Right atrium auricular region (tissue), 2 donors: ENCODE measurements around the gene FMNL3. TPM values are rescaled to one million over a fixed set of nuclear protein-coding genes. Genes with fewer than 3 reads are reported as not detected.

ENCODE experiments used
- DNase-seq: peaks from one replicate; pipeline ENCODE4 v3.0.0-alpha.2; 2019; ENCODE audit warnings: low spot score
- H3K27ac ChIP-seq, 2 donors: fragments of 200-600 bp; sonication (generic); 1 replicate in 1 of 2; 2 replicates in 1 of 2; pipeline ENCODE4 v1.5.1; 2016 to 2019
- H3K27me3 ChIP-seq, 2 donors: fragments of 200-600 bp; sonication (generic); one replicate each; pipeline versions ENCODE4 v1.5.1 to v1.6.0; 2017 to 2019
- H3K36me3 ChIP-seq: fragments of 200-600 bp; sonication (generic); one replicate; pipeline ENCODE4 v1.5.1; 2016
- H3K4me1 ChIP-seq, 2 donors: fragments of 200-600 bp; sonication (generic); one replicate each; pipeline versions ENCODE4 v1.5.1 to v1.6.0; 2017 to 2019
- H3K4me3 ChIP-seq, 2 donors: fragments of 200-600 bp; sonication (generic); 1 replicate in 1 of 2; 2 replicates in 1 of 2; pipeline ENCODE4 v1.5.1; 2017 to 2019; ENCODE audit warnings: mild to moderate bottlenecking in 1 of 2, moderate library complexity in 1 of 2
- H3K9me3 ChIP-seq, 2 donors: fragments of 200-600 bp; sonication (generic); one replicate each; pipeline ENCODE4 v1.5.1; 2019
- total RNA-seq, 2 donors: library from RNA; depleted of rRNA; stranded (reverse); fragments of >200 nt; gene quantifications; one replicate each; pipeline ENCODE4 v1.1.0, GENCODE V29; 2016
- TF ChIP-seq, protein P1 (sequence below), 2 donors: fragments of 200-600 bp; sonication (generic); IDR thresholded peaks; one replicate each; pipeline ENCODE4 v1.5.1; 2019; ENCODE audit warnings: antibody characterized with exemption in 2 of 2

The FMNL3 gene
- total RNA-seq, 2 donors from 2014 or later, result 9.0 to 19.7 TPM

DNA sequence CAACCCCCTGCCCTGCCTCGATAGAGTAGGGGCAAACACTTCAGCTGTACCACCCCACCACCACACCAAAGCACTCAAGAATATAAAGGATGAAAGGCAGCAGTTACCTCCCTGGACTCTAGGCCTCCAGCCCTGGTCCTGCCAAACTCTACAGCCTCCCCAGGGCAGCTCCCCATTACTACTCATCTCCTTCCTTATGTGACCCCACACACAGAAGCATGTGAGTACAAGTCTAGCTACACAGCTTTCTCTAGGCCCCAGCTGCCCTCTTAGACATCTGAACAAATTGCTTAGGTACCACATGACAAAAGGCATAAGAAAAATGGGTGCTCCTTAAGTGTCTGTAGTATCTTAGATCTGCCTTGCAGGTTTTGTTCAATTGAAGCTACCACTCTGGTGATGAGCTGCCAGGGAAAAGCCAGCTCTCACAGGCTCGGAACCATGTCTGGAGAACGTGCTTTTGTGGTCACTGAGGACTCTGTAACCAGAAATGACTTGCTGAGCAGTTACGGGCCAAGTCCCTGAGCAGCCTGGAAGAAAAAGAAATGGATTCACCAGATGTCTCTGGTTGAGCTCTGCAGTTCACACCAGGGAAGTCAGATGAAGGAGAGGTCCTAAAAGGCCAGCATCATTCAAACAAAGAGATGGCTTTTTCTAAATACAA is 32.8 kb downstream of the FMNL3 start:
- no peak overlapping the region for H3K4me3 ChIP-seq
- peak overlapping the region; percentile 89 to 92 for H3K27ac ChIP-seq
- no peak for DNase-seq
- no peaks in the 10 kb centered on the region for H3K27me3 ChIP-seq
- H3K36me3 ChIP-seq, result no peaks in the 10 kb centered on the region
- TF ChIP-seq, protein P1, sequence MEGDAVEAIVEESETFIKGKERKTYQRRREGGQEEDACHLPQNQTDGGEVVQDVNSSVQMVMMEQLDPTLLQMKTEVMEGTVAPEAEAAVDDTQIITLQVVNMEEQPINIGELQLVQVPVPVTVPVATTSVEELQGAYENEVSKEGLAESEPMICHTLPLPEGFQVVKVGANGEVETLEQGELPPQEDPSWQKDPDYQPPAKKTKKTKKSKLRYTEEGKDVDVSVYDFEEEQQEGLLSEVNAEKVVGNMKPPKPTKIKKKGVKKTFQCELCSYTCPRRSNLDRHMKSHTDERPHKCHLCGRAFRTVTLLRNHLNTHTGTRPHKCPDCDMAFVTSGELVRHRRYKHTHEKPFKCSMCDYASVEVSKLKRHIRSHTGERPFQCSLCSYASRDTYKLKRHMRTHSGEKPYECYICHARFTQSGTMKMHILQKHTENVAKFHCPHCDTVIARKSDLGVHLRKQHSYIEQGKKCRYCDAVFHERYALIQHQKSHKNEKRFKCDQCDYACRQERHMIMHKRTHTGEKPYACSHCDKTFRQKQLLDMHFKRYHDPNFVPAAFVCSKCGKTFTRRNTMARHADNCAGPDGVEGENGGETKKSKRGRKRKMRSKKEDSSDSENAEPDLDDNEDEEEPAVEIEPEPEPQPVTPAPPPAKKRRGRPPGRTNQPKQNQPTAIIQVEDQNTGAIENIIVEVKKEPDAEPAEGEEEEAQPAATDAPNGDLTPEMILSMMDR (IDR thresholded peaks at IDR 0.05), result no peak
- H3K9me3 ChIP-seq, result no peaks in the 10 kb centered on the region
- peaks cover 0 to 67% of the 10 kb centered on the region in 2 donors for H3K4me1 ChIP-seq

DNA sequence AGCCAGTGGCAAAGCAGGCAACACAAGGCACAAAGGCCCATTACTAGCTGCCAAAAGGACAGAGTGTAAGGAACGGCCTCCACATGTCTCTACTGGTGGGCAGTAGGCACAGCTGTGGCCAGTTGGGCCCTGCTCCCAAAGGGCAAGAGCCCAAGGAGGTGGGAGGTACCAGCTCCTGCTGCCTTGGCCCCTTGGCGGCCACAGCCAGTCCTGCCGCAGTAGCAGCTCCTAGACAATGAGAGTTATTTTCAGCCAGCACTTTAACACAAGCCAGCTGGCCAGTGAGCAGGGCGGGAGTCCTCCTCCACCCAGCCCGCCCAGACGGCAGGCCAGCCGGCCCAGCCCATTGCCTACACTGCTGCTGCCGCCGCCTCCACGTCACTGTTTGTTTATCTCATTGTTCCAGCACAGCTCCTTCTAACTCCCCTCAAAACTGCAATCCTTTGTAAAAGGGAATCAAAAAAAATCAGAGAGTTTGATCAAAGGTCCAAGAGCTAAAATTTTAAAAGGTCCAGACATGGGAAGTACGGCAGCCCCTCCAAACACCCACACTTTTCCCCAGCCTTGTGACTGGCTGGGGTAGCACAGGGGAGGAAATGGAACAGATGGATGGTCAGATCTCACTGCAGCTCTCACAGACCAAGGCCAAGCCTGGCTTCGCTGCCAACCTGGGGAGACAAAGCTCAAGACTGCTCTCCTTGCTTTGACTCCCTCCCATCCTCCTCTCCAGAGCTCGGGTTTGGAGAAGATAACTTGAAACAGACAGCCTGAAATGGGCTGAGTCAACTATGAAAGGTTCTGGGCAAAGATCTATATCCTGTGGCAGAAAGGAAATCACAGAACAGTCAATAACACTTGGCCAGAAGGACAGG is 33.5 kb downstream of the FMNL3 start:
- Histone ChIP-seq H3K4me3 (no peak overlapping the region), H3K27me3 (no peaks in the 10 kb centered on the region), H3K9me3 (no peaks in the 10 kb centered on the region), H3K4me1 (peaks cover 0 to 73% of the 10 kb centered on the region in 2 donors), H3K36me3 (no peaks in the 10 kb centered on the region), H3K27ac (peak overlapping the region; percentile 89 to 92)
- TF ChIP-seq, protein P1 (IDR thresholded peaks at IDR 0.05), result peak in 1 of 2 donors; percentile 46
- DNase-seq, result peak; percentile 95

DNA sequence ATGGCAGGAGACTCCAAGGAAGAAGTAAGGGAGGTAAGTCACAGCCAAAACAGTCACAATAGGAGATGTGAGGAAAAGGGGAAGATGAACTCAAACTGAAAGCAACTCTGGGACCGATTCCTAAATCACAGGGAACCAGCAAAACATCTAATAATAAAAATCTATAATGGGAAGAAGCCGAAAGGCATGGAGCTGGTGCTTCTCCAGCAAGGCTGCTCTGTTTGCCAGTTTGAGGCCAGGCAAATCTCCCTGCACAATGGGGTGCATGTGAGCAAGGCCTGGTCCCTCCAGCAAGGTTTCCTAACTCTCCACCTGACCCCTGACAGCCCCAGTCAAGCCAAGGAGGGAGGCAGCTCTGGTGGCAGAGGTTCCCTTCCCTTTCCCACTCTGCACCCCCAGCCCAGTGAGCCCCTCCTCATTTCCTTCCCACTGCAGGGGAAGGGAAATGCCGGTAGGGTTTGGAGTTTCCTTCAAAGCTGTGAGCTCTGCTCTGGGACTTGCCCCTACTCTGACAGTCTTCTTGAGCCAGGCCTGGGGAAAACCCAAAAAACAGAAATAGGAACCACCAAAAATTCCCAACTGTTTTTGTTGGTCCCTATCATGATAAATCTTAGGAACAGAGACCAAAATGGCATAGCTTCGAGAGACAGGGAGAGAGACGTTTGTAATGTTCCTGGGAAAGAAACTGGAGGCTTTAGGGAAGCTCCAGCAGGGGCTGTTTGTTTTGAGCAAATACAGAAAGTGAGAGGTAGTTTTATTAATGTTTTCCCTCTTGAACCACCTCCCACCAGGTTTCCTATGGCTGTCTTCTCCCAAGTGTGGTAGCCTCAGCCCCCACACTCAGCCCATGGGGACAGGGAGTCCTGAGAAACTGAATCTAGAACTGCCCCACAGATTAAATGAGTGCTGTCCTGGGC is 34.6 kb downstream of the FMNL3 start:
- H3K36me3 ChIP-seq, result no peaks in the 10 kb centered on the region
- H3K4me3 ChIP-seq, result no peak overlapping the region
- TF ChIP-seq, protein P1 (IDR thresholded peaks at IDR 0.05), result no peak
- peaks cover 0 to 73% of the 10 kb centered on the region in 2 donors for H3K4me1 ChIP-seq
- no peak for DNase-seq
- H3K9me3 ChIP-seq, result no peaks in the 10 kb centered on the region
- H3K27ac ChIP-seq, result peak overlapping the region; percentile 89 to 92
- H3K27me3 ChIP-seq, result no peaks in the 10 kb centered on the region

DNA sequence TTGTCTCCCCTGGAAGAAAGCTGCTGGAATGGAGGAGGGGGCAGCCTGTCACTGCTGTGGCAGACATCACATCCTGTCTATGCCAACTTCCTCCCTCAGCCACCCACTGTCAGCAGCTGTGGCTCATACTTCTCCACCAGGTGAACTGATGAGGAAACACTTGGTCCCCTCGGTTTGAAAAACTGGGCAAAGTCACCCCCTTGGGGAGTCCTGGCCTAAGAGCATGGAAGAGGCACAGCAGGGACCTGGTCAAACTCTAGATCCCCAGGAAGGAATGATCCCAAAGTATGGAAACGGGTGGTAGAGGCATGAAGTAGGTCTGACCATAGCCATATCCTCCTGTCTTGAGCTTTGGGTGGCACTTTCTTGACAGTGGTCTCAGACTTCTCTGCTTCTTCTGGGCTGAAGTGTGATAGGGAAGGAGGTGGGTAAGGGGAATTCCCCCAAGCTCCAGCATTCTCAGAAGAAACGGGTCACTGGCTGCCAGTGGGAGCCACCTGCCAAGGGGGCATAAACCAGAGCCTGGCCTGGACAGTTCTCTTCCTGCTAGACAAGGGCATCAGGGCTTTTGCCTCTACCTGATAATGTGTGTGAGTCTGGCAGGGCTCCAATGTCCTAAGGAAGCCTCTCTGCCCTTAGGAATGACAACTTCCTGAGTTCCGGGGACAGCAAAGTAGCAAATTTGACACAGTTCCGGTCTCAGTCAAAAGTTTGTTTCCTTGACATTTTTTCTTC is 36.0 kb downstream of the FMNL3 start:
- Histone ChIP-seq H3K27ac (peak overlapping the region; percentile 89 to 92), H3K36me3 (no peaks in the 10 kb centered on the region), H3K9me3 (no peaks in the 10 kb centered on the region), H3K4me3 (no peak overlapping the region), H3K27me3 (no peaks in the 10 kb centered on the region), H3K4me1 (peaks cover 0 to 73% of the 10 kb centered on the region in 2 donors)
- TF ChIP-seq, protein P1 (IDR thresholded peaks at IDR 0.05), result no peak
- DNase-seq, result no peak

DNA sequence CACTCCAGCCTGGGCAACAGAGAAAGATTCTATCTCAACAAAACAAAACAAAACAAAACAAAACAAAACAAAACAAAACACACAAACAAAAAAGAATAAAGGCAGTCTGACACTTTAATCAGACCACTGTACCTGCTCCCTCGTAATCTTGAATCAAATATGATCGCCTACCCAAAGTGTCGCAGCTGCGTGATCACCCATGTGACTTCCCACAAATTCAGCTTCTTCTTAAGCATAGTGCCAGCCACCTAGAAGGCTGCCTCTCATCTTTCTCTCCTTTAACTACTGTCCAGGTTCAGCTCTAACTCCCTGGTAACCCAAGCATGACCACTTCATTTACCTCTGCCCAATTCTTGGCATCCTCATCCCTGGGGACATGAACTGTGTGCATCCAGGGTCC is 37.4 kb downstream of the FMNL3 start:
- H3K27ac ChIP-seq, result peak overlapping the region in 1 of 2 donors; percentile 89
- no peak for DNase-seq

More for the DNA sequence above, 37.4 kb downstream of the FMNL3 start:
- Histone ChIP-seq H3K4me1 (peaks cover 0 to 72% of the 10 kb centered on the region in 2 donors), H3K4me3 (no peak overlapping the region), H3K36me3 (no peaks in the 10 kb centered on the region), H3K9me3 (no peaks in the 10 kb centered on the region), H3K27me3 (no peaks in the 10 kb centered on the region)
- TF ChIP-seq, protein P1 (IDR thresholded peaks at IDR 0.05), result no peak
